Fibroblast of skin of back (primary cell): ENCODE results near the gene GABRB1.

Experiments
- DNase-seq: peaks from one replicate; pipeline ENCODE4 v3.0.0-alpha.2; 2013

Gene GABRB1

GRCh38 chr4:47471064-47471463 lies 439.7 kb downstream of the GABRB1 start:
- DNase-seq = no peak

DNA sequence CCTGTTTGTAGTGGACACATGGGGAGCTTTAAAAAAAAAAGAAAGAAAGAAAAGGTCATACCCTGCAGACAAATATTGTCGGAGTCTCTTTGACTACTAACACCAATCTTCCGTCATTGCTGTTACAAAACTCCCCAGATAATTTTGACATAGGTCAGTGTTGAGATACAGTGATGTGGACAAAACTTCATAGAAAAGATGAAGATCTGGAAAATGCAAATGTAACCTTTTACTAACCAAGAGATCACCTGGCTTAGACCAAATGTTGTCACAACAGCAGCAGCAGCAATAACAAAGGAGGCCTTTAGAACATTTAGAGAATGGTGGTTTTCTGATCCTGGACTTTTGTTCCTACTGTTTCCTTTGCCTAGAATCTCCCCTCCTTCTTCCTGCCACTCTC lies 440.2 kb downstream of the GABRB1 start:
- DNase-seq = no peak

GRCh38 chr4:47473141-47473750 lies 441.9 kb downstream of the GABRB1 start:
- no peak for DNase-seq

DNA sequence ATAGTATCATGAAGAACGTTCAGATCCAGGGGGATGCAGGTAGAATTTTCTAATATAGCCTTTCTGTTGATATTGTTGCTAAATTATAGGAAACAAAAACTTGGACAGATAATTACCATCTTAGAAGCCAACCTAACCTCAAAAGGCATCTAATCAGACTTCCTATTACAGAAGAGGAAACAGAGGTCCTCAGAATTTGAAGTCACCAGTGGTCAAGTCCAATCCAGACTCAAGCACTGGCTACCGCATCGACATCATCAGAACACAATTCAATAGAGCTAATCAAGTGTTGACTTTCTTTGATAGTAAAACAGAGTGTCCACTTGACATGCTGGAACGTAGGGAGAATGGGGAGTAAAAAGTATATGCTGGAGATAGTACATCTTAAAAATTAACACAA lies 443.4 kb downstream of the GABRB1 start:
- no peak for DNase-seq

DNA sequence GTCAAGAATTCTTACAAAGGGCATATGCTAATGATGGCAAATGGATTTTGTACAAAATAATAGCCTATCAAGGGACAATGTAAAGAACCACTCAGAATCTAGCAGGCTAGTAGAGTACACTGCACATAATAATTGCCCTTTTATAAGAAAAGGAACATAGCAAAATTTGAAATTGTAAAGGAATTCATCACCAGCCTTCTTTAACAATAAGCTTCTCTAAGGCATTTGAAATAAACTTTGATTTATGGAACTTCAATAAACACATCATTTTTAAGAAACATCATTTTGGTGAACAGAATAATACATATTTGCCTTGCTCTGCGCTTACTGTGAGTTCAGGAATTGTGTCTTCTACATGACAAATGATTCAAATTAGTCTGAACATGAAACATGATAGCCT lies 444.0 kb downstream of the GABRB1 start:
- no peak for DNase-seq
